Coronary artery (tissue), 2 donors: ENCODE data around the gene IGF2.
"Not testable (repeated sequence)": the region's sequence is repeated elsewhere in the genome, so short reads cannot be mapped to it uniquely, and the experiment has no call there.

Experiments
- DNase-seq: peaks from one replicate; pipeline ENCODE4 v3.0.0-alpha.2; 2017; ENCODE audit warnings: low spot score
- H3K27ac ChIP-seq, 2 donors: fragments of 200-600 bp; sonication (generic); one replicate each; pipeline ENCODE4 v1.5.1; 2016 to 2019
- H3K4me3 ChIP-seq: fragments of 200-600 bp; sonication (generic); 2 replicates; pipeline ENCODE4 v1.5.1; 2016; ENCODE audit warnings: mild to moderate bottlenecking, moderate library complexity
- TF ChIP-seq, protein P1 (sequence below): fragments of 200-600 bp; sonication (generic); IDR thresholded peaks from one replicate; pipeline ENCODE4 v1.5.1; 2019; ENCODE audit warnings: antibody characterized with exemption

Gene IGF2

DNA sequence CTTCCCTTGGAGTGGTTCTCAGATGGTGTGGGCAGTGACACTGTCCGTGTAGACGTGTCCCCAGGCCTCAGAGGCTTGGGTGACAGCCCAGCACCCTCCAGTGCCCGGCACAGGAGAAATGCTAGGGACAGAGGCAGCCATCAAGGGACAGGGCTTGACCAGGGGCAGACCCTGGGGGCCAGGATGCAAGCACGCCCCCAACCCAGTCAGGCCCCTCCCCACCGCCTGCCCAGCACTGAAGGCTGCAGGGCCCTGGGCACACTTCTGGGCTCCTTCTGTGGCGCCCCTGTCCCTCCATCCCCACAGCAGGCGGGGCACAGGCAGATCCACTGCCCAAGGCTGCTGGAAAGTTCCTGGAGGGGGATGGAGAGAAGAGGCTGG, 11.1 kb downstream of the IGF2 start:
- Histone ChIP-seq H3K27ac (no peak overlapping the region), H3K4me3 (no peak overlapping the region)
- TF ChIP-seq, protein P1, sequence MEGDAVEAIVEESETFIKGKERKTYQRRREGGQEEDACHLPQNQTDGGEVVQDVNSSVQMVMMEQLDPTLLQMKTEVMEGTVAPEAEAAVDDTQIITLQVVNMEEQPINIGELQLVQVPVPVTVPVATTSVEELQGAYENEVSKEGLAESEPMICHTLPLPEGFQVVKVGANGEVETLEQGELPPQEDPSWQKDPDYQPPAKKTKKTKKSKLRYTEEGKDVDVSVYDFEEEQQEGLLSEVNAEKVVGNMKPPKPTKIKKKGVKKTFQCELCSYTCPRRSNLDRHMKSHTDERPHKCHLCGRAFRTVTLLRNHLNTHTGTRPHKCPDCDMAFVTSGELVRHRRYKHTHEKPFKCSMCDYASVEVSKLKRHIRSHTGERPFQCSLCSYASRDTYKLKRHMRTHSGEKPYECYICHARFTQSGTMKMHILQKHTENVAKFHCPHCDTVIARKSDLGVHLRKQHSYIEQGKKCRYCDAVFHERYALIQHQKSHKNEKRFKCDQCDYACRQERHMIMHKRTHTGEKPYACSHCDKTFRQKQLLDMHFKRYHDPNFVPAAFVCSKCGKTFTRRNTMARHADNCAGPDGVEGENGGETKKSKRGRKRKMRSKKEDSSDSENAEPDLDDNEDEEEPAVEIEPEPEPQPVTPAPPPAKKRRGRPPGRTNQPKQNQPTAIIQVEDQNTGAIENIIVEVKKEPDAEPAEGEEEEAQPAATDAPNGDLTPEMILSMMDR = no peak
- no peak for DNase-seq

DNA sequence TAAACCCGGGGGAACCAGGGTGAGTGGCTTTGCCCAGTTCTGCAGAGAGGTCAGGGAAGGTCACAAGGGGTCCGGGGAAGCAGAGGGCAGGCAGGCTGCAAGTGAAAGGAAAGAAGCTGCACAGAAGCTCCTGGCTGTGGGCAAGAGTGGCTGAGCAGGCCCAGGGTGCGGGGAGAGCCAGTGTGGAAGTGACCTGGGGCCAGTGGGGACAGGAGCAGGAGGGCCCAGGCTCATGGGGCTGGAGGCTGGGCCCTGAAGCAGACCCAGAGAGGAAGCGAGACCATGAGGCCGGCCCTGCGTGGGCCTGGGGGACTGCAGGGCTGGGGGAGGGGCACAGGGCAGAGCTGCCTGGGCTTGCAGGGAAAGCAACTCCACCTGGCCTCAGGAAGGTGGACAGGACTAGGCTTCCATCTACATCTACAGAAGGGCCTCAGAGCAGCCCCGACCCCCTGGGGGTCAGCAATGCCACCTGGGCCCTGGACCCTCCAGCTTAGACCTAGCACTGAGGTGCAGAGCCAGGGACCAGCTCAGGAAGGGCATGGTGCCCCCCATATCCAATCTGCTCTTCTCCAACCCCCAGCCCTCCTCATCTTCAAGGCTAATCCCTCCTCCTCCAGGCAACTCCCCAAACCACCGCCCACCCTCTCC, 11.6 kb downstream of the IGF2 start:
- TF ChIP-seq, protein P1 = no peak
- Histone ChIP-seq H3K27ac (no peak overlapping the region), H3K4me3 (no peak overlapping the region)
- DNase-seq = no peak

- Histone ChIP-seq H3K4me3 (no peak overlapping the region), H3K27ac (no peak overlapping the region)
- TF ChIP-seq, protein P1 = no peak
- DNase-seq = no peak
Measured at GRCh38 chr11:2126520-2127085, 12.6 kb downstream of the IGF2 start.

- H3K4me3 ChIP-seq, DNase-seq, H3K27ac ChIP-seq: not testable (repeated sequence)
Measured at GRCh38 chr11:2124736-2125484, 14.3 kb downstream of the IGF2 start.

- no peak overlapping the region for H3K27ac ChIP-seq
Measured at GRCh38 chr11:2123628-2123960, 15.6 kb downstream of the IGF2 start.

DNA sequence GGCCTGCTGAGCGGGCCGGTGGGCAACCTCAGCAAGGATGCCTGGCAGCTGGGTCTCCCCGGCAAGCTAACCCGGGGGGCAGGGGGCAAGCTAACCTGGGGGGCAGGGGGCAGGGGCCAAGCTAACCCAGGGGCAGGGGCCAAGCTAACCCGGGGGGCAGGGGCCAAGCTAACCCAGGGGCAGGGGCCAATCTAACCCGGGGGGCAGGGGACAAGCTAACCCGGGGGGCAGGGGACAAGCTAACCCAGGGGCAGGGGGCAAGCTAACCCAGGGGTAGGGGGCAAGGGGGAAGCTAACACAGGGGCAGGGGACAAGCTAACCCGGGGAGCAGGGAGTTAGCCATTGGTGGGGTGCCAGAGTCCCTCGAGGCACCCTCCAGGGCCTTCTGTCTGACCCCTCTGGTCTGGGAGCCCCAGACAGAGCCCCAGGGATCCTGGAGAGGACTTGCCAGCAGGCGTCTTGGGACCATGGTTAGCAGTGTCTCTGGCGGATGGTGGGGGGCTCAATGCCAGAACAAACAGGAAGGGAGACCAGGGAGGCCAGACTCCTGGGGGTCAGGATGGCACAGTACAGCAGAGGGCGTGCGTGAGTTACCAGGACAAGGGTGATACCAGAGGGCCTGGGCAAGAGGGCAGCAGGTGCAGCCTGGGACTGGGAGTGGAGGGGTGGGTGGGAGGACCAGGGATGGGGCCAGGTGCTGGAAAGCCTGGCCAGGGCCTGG, 16.1 kb downstream of the IGF2 start:
- no peak overlapping the region for H3K27ac ChIP-seq
- DNase-seq = no peak
- no peak overlapping the region for H3K4me3 ChIP-seq
- TF ChIP-seq, protein P1 = no peak

More at GRCh38 chr11:2123628-2123960, 15.6 kb downstream of the IGF2 start:
- TF ChIP-seq, protein P1 = no peak
- DNase-seq = no peak
- no peak overlapping the region for H3K4me3 ChIP-seq

DNA sequence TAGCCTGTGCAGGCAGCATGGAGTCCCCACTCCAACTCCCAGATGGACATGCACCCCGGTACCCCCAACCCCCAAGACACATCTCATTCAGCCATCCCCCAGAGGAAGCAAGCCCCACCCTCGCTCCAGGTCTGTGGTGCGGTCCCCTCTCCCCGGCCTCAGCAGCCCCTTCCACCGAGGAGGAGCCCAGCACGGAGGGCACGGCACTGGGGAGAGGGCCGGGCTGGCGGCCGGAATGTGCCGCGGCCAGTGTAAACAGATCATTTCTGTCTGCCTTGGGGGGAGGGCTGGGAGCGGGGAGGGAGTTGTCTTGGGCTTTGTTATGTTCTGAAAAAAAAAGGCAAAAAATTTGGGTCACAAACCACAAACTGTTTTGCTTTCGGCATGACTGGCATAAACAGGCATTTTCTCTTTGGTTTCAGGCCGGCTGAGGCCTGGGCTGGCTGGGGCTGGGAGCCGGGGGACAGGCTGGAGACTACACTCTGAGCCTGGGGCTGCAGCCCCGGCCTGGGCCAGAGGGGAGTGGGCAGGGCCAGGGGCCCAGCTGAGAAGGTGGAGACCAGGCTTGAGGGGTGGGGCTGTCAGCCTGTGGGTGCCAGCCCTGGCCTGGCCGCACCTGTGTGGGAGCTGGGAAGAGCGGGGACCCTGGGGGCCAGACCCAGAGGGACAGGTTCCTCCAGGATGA, 16.8 kb downstream of the IGF2 start:
- no peak for DNase-seq
- TF ChIP-seq, protein P1 = no peak
- Histone ChIP-seq H3K4me3 (no peak overlapping the region), H3K27ac (no peak overlapping the region)
